Thoracic aorta (tissue), 2 donors: ENCODE measurements around the gene LRCH1. TPM values are rescaled to one million over a fixed set of nuclear protein-coding genes. Genes with fewer than 3 reads are reported as not detected.

Source experiments
- ATAC-seq: fragments of 150-250 bp; one replicate; pipeline ENCODE4 v1.8.0; 2017; ENCODE audit warnings: low read depth; ENCODE audit not compliant: insufficient number of reproducible peaks, low FRiP score
- DNase-seq: peaks from one replicate; pipeline ENCODE4 v3.0.0-alpha.2; 2020; ENCODE audit warnings: low spot score
- H3K27ac ChIP-seq, 2 donors: fragments of 200-600 bp; sonication (generic); 1 replicate in 1 of 2; 2 replicates in 1 of 2; pipeline ENCODE4 v1.5.1; 2016; ENCODE audit warnings: mild to moderate bottlenecking in 2 of 2, moderate library complexity in 2 of 2
- H3K27me3 ChIP-seq: fragments of 200-600 bp; sonication (generic); replicated peaks from 2 replicates; pipeline ENCODE4 v1.6.0; 2016; ENCODE audit warnings: mild to moderate bottlenecking; ENCODE audit not compliant: insufficient read depth
- H3K36me3 ChIP-seq: fragments of 200-600 bp; sonication (generic); one replicate; pipeline ENCODE4 v1.5.1; 2016
- H3K4me1 ChIP-seq, 2 donors: fragments of 200-600 bp; sonication (generic); 1 replicate in 1 of 2; 2 replicates in 1 of 2; pipeline versions ENCODE4 v1.5.1 to v1.6.0; 2016; ENCODE audit warnings: low read depth in 2 of 2, mild to moderate bottlenecking in 1 of 2; ENCODE audit not compliant: control insufficient read depth in 1 of 2
- H3K4me3 ChIP-seq: fragments of 200-600 bp; sonication (generic); 2 replicates; pipeline ENCODE4 v1.5.1; 2016; ENCODE audit warnings: mild to moderate bottlenecking
- H3K9me3 ChIP-seq: fragments of 200-600 bp; sonication (generic); 2 replicates; pipeline ENCODE4 v1.5.1; 2016
- total RNA-seq, 2 donors: library from RNA; depleted of rRNA; stranded (reverse); fragments of >200 nt; gene quantifications; one replicate each; pipeline versions ENCODE4 v1.1.0 to v1.2.3, GENCODE V29; 2016
- TF ChIP-seq, protein P1 (sequence below): fragments of 200-600 bp; sonication (generic); IDR thresholded peaks from one replicate; pipeline ENCODE4 v1.5.1; 2019; ENCODE audit warnings: antibody characterized with exemption

LRCH1 gene
- total RNA-seq, 2 donors from 2014 or later: 29.4 to 38.9 TPM

GRCh38 chr13:46630431-46631178 lies 77.6 kb downstream of the LRCH1 start:
- no peak overlapping the region for H3K27ac ChIP-seq
- no peak for ATAC-seq
- TF ChIP-seq, protein P1, sequence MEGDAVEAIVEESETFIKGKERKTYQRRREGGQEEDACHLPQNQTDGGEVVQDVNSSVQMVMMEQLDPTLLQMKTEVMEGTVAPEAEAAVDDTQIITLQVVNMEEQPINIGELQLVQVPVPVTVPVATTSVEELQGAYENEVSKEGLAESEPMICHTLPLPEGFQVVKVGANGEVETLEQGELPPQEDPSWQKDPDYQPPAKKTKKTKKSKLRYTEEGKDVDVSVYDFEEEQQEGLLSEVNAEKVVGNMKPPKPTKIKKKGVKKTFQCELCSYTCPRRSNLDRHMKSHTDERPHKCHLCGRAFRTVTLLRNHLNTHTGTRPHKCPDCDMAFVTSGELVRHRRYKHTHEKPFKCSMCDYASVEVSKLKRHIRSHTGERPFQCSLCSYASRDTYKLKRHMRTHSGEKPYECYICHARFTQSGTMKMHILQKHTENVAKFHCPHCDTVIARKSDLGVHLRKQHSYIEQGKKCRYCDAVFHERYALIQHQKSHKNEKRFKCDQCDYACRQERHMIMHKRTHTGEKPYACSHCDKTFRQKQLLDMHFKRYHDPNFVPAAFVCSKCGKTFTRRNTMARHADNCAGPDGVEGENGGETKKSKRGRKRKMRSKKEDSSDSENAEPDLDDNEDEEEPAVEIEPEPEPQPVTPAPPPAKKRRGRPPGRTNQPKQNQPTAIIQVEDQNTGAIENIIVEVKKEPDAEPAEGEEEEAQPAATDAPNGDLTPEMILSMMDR: no peak

DNA sequence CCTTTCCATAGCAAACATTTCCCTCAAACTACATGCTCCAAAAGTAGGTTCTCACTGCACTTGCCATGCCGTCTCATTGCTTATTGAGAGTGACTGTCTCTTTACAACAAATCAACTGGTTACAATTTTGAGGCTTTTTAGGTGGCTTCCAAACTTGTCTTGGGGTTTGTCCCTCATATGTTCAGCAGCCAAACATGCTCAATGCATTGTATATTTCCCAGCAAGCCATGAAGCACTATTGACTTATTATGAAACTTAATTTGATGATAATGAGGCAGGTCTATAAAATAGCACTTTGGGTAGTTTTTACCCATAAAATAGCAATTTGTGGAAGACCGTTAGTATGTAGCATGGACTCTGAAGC lies 78.2 kb downstream of the LRCH1 start:
- Histone ChIP-seq H3K9me3 (no peaks in the 10 kb centered on the region), H3K36me3 (no peaks in the 10 kb centered on the region), H3K4me1 (peaks cover 28 to 37% of the 10 kb centered on the region in 2 donors), H3K4me3 (no peak overlapping the region), H3K27ac (no peak overlapping the region), H3K27me3 (no peaks in the 10 kb centered on the region)
- TF ChIP-seq, protein P1: no peak
- no peak for ATAC-seq
- no peak for DNase-seq

More at GRCh38 chr13:46630431-46631178, 77.6 kb downstream of the LRCH1 start:
- Histone ChIP-seq H3K36me3 (no peaks in the 10 kb centered on the region), H3K4me3 (no peak overlapping the region), H3K4me1 (peaks cover 28 to 36% of the 10 kb centered on the region in 2 donors), H3K27me3 (no peaks in the 10 kb centered on the region), H3K9me3 (no peaks in the 10 kb centered on the region)
- no peak for DNase-seq

DNA sequence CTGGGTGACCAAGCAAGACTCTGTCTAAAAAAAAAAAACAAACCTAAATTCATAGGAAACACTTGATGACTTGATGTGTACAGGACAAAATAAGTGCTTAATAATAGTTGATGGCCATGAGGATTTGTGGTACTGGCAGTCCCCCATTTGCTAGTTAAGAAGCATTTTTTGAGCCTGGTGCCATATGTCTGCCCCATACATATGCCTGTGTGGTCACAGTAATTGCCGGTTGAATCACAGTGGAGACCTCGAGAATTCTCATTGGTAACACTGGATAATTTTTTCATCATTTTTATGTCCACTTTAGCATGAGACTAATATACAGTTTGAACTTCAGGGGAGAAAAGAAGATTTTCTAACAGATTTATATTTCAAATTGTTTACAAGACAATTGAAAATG lies 79.2 kb downstream of the LRCH1 start:
- DNase-seq: no peak
- no peaks in the 10 kb centered on the region for H3K9me3 ChIP-seq
- H3K36me3 ChIP-seq: no peaks in the 10 kb centered on the region
- H3K4me3 ChIP-seq: no peak overlapping the region
- H3K27ac ChIP-seq: no peak overlapping the region
- TF ChIP-seq, protein P1: no peak
- no peak for ATAC-seq
- H3K27me3 ChIP-seq: no peaks in the 10 kb centered on the region
- peaks cover 28 to 48% of the 10 kb centered on the region in 2 donors for H3K4me1 ChIP-seq

GRCh38 chr13:46633416-46633815 lies 80.4 kb downstream of the LRCH1 start:
- Histone ChIP-seq H3K27me3 (no peaks in the 10 kb centered on the region), H3K4me3 (no peak overlapping the region), H3K4me1 (peaks cover 28 to 53% of the 10 kb centered on the region in 2 donors), H3K36me3 (no peaks in the 10 kb centered on the region), H3K27ac (peak overlapping the region in 1 of 2 donors; percentile 6), H3K9me3 (no peaks in the 10 kb centered on the region)
- TF ChIP-seq, protein P1: no peak
- ATAC-seq (peak; percentile 18), DNase-seq (no peak)

- DNase-seq (no peak), ATAC-seq (no peak)
- Histone ChIP-seq H3K9me3 (no peaks in the 10 kb centered on the region), H3K4me3 (no peak overlapping the region), H3K27ac (no peak overlapping the region), H3K4me1 (peaks cover 41 to 60% of the 10 kb centered on the region in 2 donors), H3K27me3 (no peaks in the 10 kb centered on the region), H3K36me3 (no peaks in the 10 kb centered on the region)
- TF ChIP-seq, protein P1: no peak
Observed at GRCh38 chr13:46636451-46636850, 83.5 kb downstream of the LRCH1 start.
